ENCODE results near the gene KCNIP1. TPM values are rescaled to one million over a fixed set of nuclear protein-coding genes. Genes with fewer than 3 reads are reported as not detected.

The KCNIP1 gene
- total RNA-seq, 2 donors from 2014 or later: 1.6 to 13.5 TPM

- Histone ChIP-seq H3K4me1 (replicated peaks) (no peaks in the 10 kb centered on the region), H3K27me3 (replicated peaks; ENCODE audit: insufficient read depth) (no peaks in the 10 kb centered on the region), H3K27ac (no peak overlapping the region), H3K36me3 (no peaks in the 10 kb centered on the region), H3K4me3 (no peak overlapping the region), H3K9me3 (no peaks in the 10 kb centered on the region)
- TF ChIP-seq POLR2A (IDR thresholded peaks at IDR 0.05) (no peak), CTCF (IDR thresholded peaks at IDR 0.05) (no peak), POLR2AphosphoS5 (IDR thresholded peaks at IDR 0.05) (no peak)
- intact Hi-C loops (cut with DNase I): no loop called here
- WGBS: 29% methylated on average over 8 of the region's 8 CpGs
- no peak for DNase-seq (ENCODE audit: low spot score)
These were observed 66.7 kb downstream of the KCNIP1 start for GRCh38 chr5:170570476-170570875.

GRCh38 chr5:170571281-170571731, 67.5 kb downstream of the KCNIP1 start:
- 66% methylated on average over 5 of the region's 5 CpGs for WGBS
- TF ChIP-seq CTCF (IDR thresholded peaks at IDR 0.05) (no peak), POLR2A (IDR thresholded peaks at IDR 0.05) (no peak), POLR2AphosphoS5 (IDR thresholded peaks at IDR 0.05) (no peak)
- H3K27ac ChIP-seq: no peak overlapping the region
- no peaks in the 10 kb centered on the region for H3K9me3 ChIP-seq
- intact Hi-C loops (cut with DNase I): no loop called here
- H3K4me3 ChIP-seq: no peak overlapping the region
- no peaks in the 10 kb centered on the region for H3K4me1 ChIP-seq (replicated peaks)
- H3K36me3 ChIP-seq: no peaks in the 10 kb centered on the region
- no peaks in the 10 kb centered on the region for H3K27me3 ChIP-seq (replicated peaks; ENCODE audit: insufficient read depth)
- no peak for DNase-seq (ENCODE audit: low spot score)

GRCh38 chr5:170571875-170572852, 68.3 kb downstream of the KCNIP1 start:
- intact Hi-C loops (cut with DNase I): no loop called here
- TF ChIP-seq POLR2AphosphoS5 (IDR thresholded peaks at IDR 0.05) (peak; percentile 58), POLR2A (IDR thresholded peaks at IDR 0.05) (no peak), CTCF (IDR thresholded peaks at IDR 0.05) (no peak)
- DNase-seq (ENCODE audit: low spot score): peak; percentile 57
- Histone ChIP-seq H3K27ac (no peak overlapping the region), H3K36me3 (no peaks in the 10 kb centered on the region), H3K9me3 (no peaks in the 10 kb centered on the region), H3K4me1 (replicated peaks) (no peaks in the 10 kb centered on the region), H3K27me3 (replicated peaks; ENCODE audit: insufficient read depth) (no peaks in the 10 kb centered on the region), H3K4me3 (no peak overlapping the region)
- 32% methylated on average over 16 of the region's 16 CpGs for WGBS

GRCh38 chr5:170573114-170573513, 69.3 kb downstream of the KCNIP1 start:
- WGBS: 65% methylated on average over 4 of the region's 4 CpGs
- no peaks in the 10 kb centered on the region for H3K36me3 ChIP-seq
- H3K27ac ChIP-seq: no peak overlapping the region
- no peaks in the 10 kb centered on the region for H3K4me1 ChIP-seq (replicated peaks)
- no peaks in the 10 kb centered on the region for H3K27me3 ChIP-seq (replicated peaks; ENCODE audit: insufficient read depth)
- no peak for DNase-seq (ENCODE audit: low spot score)
- no peak overlapping the region for H3K4me3 ChIP-seq
- intact Hi-C loops (cut with DNase I): no loop called here
- H3K9me3 ChIP-seq: no peaks in the 10 kb centered on the region
- TF ChIP-seq CTCF (IDR thresholded peaks at IDR 0.05): no peak
- no peak for TF ChIP-seq POLR2A (IDR thresholded peaks at IDR 0.05)
- TF ChIP-seq POLR2AphosphoS5 (IDR thresholded peaks at IDR 0.05): no peak

DNA sequence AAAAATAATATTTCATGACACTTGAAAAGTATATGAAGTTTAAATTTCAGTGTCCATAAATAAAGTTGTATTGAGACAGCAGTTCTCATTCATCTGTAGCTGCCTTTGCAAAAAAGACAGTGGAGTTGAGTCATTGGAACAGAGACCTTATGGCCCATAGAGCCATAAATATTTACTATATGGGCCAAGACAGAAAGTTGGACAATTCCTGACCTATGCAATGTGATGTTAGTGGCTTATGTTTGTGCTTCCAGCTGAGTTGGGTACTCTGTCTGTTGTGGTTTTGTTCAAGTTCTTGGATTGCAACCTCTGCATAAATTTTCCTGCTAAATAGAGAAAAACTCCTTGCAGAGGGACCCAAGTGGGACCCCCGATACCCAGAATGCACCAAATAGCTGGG, 69.8 kb downstream of the KCNIP1 start:
- no peak for TF ChIP-seq POLR2AphosphoS5 (IDR thresholded peaks at IDR 0.05)
- TF ChIP-seq CTCF (IDR thresholded peaks at IDR 0.05): no peak
- TF ChIP-seq POLR2A (IDR thresholded peaks at IDR 0.05): no peak
- Histone ChIP-seq H3K4me1 (replicated peaks) (no peaks in the 10 kb centered on the region), H3K27ac (no peak overlapping the region), H3K9me3 (no peaks in the 10 kb centered on the region), H3K36me3 (no peaks in the 10 kb centered on the region), H3K4me3 (no peak overlapping the region), H3K27me3 (replicated peaks; ENCODE audit: insufficient read depth) (no peaks in the 10 kb centered on the region)
- DNase-seq (ENCODE audit: low spot score): no peak
- intact Hi-C loops (cut with DNase I): no loop called here
- WGBS: 88% methylated on average over 1 of the region's 1 CpG
